Testis (tissue), 2 donors: Measurements from ENCODE around the gene TWF2.

Experiments
- POLR2A ChIP-seq: fragments of 450-650 bp; IDR thresholded peaks from one replicate; pipeline ENCODE4 v1.6.1; 2017; ENCODE audit warnings: antibody characterized with exemption, mild to moderate bottlenecking, moderate library complexity
- TF ChIP-seq, protein P1 (sequence below), 3 experiments: fragments of 450-650 bp in 2 of 3; fragments of 200-600 bp in 1 of 3; sonication (generic) in 1 of 3; IDR thresholded peaks; one replicate each; pipeline ENCODE4 v1.5.1; 2016 to 2019; ENCODE audit warnings: antibody characterized with exemption in 3 of 3, mild to moderate bottlenecking in 2 of 3, moderate library complexity in 1 of 3

- TF ChIP-seq, protein P1, sequence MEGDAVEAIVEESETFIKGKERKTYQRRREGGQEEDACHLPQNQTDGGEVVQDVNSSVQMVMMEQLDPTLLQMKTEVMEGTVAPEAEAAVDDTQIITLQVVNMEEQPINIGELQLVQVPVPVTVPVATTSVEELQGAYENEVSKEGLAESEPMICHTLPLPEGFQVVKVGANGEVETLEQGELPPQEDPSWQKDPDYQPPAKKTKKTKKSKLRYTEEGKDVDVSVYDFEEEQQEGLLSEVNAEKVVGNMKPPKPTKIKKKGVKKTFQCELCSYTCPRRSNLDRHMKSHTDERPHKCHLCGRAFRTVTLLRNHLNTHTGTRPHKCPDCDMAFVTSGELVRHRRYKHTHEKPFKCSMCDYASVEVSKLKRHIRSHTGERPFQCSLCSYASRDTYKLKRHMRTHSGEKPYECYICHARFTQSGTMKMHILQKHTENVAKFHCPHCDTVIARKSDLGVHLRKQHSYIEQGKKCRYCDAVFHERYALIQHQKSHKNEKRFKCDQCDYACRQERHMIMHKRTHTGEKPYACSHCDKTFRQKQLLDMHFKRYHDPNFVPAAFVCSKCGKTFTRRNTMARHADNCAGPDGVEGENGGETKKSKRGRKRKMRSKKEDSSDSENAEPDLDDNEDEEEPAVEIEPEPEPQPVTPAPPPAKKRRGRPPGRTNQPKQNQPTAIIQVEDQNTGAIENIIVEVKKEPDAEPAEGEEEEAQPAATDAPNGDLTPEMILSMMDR (IDR thresholded peaks at IDR 0.05) = no peak
- no peak for TF ChIP-seq POLR2A
Measured at GRCh38 chr3:52253314-52254304, 14.7 kb upstream of the TWF2 start.
